Fibroblast of lung (primary cell): Measurements from ENCODE around the gene IFT81. TPM values are rescaled to one million over a fixed set of nuclear protein-coding genes. Genes with fewer than 3 reads are reported as not detected.

Experiments
- DNase-seq, 2 donors: peaks; one replicate each; pipeline versions ENCODE4 v3.0.0 to v3.0.0-alpha.2; 2010; ENCODE audit warnings: low read depth in 2 of 2
- H2AFZ ChIP-seq: 2 replicates; pipeline ENCODE4 v1.5.1; 2012; ENCODE audit warnings: low read length, control low read depth, inconsistent platforms
- H3K27ac ChIP-seq: 2 replicates; pipeline ENCODE4 v1.5.1; 2011; ENCODE audit warnings: low read length, control low read depth; ENCODE audit not compliant: insufficient read depth
- H3K27me3 ChIP-seq: 2 replicates; pipeline ENCODE4 v1.5.1; 2011; ENCODE audit warnings: mild to moderate bottlenecking, low read length; ENCODE audit not compliant: control insufficient read depth, insufficient read depth
- H3K36me3 ChIP-seq: 2 replicates; pipeline ENCODE4 v1.5.1; 2011; ENCODE audit warnings: low read length; ENCODE audit not compliant: control insufficient read depth, insufficient read depth
- H3K4me1 ChIP-seq: 2 replicates; pipeline ENCODE4 v1.5.1; 2011; ENCODE audit warnings: low read length; ENCODE audit not compliant: control insufficient read depth, insufficient read depth; ENCODE audit errors: extremely low read depth
- H3K4me2 ChIP-seq: 2 replicates; pipeline ENCODE4 v1.5.1; 2011; ENCODE audit warnings: low read length, control low read depth; ENCODE audit not compliant: insufficient read depth; ENCODE audit errors: extremely low read depth
- H3K4me3 ChIP-seq, 4 experiments: fragments of 200-600 bp in 1 of 4; sonication (generic) in 1 of 4; replicated peaks in 1 of 4; 2 replicates each; pipeline ENCODE4 v1.5.1; 2011 to 2016; ENCODE audit warnings: low read length in 4 of 4, low read depth in 3 of 4, mild to moderate bottlenecking in 3 of 4, control low read depth in 2 of 4, inconsistent platforms in 1 of 4, mixed read lengths in 1 of 4; ENCODE audit not compliant: insufficient read depth in 1 of 4; ENCODE audit errors: control extremely low read depth in 1 of 4
- H3K79me2 ChIP-seq: 2 replicates; pipeline ENCODE4 v1.5.1; 2012; ENCODE audit warnings: mild to moderate bottlenecking, low read length, inconsistent platforms; ENCODE audit not compliant: control insufficient read depth, insufficient read depth
- H3K9ac ChIP-seq: 2 replicates; pipeline ENCODE4 v1.5.1; 2011; ENCODE audit warnings: mild to moderate bottlenecking, low read length, control low read depth; ENCODE audit not compliant: insufficient read depth
- H3K9me3 ChIP-seq: 2 replicates; pipeline ENCODE4 v1.5.1; 2012; ENCODE audit warnings: low read depth, low read length; ENCODE audit not compliant: control insufficient read depth, insufficient read depth
- H4K20me1 ChIP-seq: 2 replicates; pipeline ENCODE4 v1.5.1; 2011; ENCODE audit warnings: low read length; ENCODE audit not compliant: control insufficient read depth, insufficient read depth; ENCODE audit errors: extremely low read depth
- CTCF ChIP-seq, 2 donors: IDR thresholded peaks in 1 of 2; conservative IDR thresholded peaks in 1 of 2; 1 replicate in 1 of 2; 2 replicates in 1 of 2; pipeline ENCODE4 v1.5.1; 2011 to 2012; ENCODE audit warnings: low read length in 2 of 2, control low read depth in 1 of 2, inconsistent platforms in 1 of 2, low read depth in 1 of 2, mild to moderate bottlenecking in 1 of 2
- EZH2 ChIP-seq: IDR thresholded peaks from 2 replicates; pipeline ENCODE4 v1.5.1; 2012; ENCODE audit warnings: low read length, control low read depth, mild to moderate bottlenecking; ENCODE audit errors: missing control alignments
- polyA plus RNA-seq, 2 donors: library from polyadenylated mRNA; depleted of rRNA in 1 of 2; stranded (reverse) in 1 of 2; unstranded in 1 of 2; fragments of >200 nt; gene quantifications; 2 replicates each; pipeline ENCODE4 v1.2.1, GENCODE V29; 2011 to 2012; ENCODE audit warnings: missing spikeins in 1 of 2
- total RNA-seq: library from RNA; depleted of rRNA; stranded (reverse); fragments of >200 nt; gene quantifications from 2 replicates; pipeline ENCODE4 v1.2.1, GENCODE V29; 2014

The IFT81 gene
- total and polyA plus RNA-seq, 2 donors (not counting 1 experiment from before 2014, with no cell fraction given), result 17.7 to 23.6 TPM

- Histone ChIP-seq H3K27me3 (no peaks in the 10 kb centered on the region), H3K4me1 (no peaks in the 10 kb centered on the region), H3K9ac (no peak overlapping the region), H3K9me3 (no peaks in the 10 kb centered on the region), H3K4me2 (no peak overlapping the region), H3K36me3 (no peaks in the 10 kb centered on the region), H3K4me3 (no peak overlapping the region), H2AFZ (peak overlapping the region; percentile 16), H4K20me1 (no peaks in the 10 kb centered on the region), H3K27ac (no peak overlapping the region), H3K79me2 (no peaks in the 10 kb centered on the region)
- DNase-seq, result no peak
- TF ChIP-seq EZH2 (no peak), CTCF (conservative IDR thresholded peaks at IDR 0.05 in 1 of 2, IDR thresholded peaks at IDR 0.05 in 1 of 2; ENCODE audit: low read depth in 1 of 2, low read length in 2 of 2) (no peak)
Measured at GRCh38 chr12:110117956-110118685, 6.0 kb upstream of the IFT81 start.

- TF ChIP-seq EZH2, result no peak
- TF ChIP-seq CTCF (conservative IDR thresholded peaks at IDR 0.05 in 1 of 2, IDR thresholded peaks at IDR 0.05 in 1 of 2; ENCODE audit: low read depth in 1 of 2, low read length in 2 of 2), result no peak
- no peak for DNase-seq
- no peak overlapping the region for H3K27ac ChIP-seq
Measured at GRCh38 chr12:110122929-110123328, 1.2 kb upstream of the IFT81 start.

GRCh38 chr12:110123919-110124268 lies 263 bp upstream of the IFT81 start:
- Histone ChIP-seq H3K9me3 (no peaks in the 10 kb centered on the region), H3K9ac (no peak overlapping the region), H4K20me1 (no peaks in the 10 kb centered on the region), H2AFZ (no peak overlapping the region), H3K27me3 (no peaks in the 10 kb centered on the region), H3K4me2 (no peak overlapping the region), H3K27ac (no peak overlapping the region), H3K4me1 (peaks cover 2% of the 10 kb centered on the region), H3K36me3 (no peaks in the 10 kb centered on the region), H3K4me3 (no peak overlapping the region), H3K79me2 (peaks cover 5% of the 10 kb centered on the region)
- no peak for DNase-seq
- TF ChIP-seq EZH2 (no peak), CTCF (conservative IDR thresholded peaks at IDR 0.05 in 1 of 2, IDR thresholded peaks at IDR 0.05 in 1 of 2; ENCODE audit: low read depth in 1 of 2, low read length in 2 of 2) (no peak)

More at GRCh38 chr12:110122929-110123328, 1.2 kb upstream of the IFT81 start:
- Histone ChIP-seq H3K4me3 (no peak overlapping the region), H3K9me3 (no peaks in the 10 kb centered on the region), H3K4me1 (peaks cover 2% of the 10 kb centered on the region), H3K79me2 (peaks cover 5% of the 10 kb centered on the region), H3K27me3 (no peaks in the 10 kb centered on the region), H3K4me2 (no peak overlapping the region), H2AFZ (no peak overlapping the region), H4K20me1 (no peaks in the 10 kb centered on the region), H3K9ac (no peak overlapping the region), H3K36me3 (no peaks in the 10 kb centered on the region)
